ENCODE measurements around the gene CHN2. TPM values are rescaled to one million over a fixed set of nuclear protein-coding genes. Genes with fewer than 3 reads are reported as not detected.
"Not testable (repeated sequence)": the region's sequence is repeated elsewhere in the genome, so short reads cannot be mapped to it uniquely, and the experiment has no call there.

CHN2 gene
- total RNA-seq, 1 experiment from 2014 or later: 61.2 TPM

- TF ChIP-seq EZH2 (IDR thresholded peaks at IDR 0.05; ENCODE audit: borderline replicate concordance, low read depth, low read length, poor library complexity, severe bottlenecking): no peak
- TF ChIP-seq, protein P1, sequence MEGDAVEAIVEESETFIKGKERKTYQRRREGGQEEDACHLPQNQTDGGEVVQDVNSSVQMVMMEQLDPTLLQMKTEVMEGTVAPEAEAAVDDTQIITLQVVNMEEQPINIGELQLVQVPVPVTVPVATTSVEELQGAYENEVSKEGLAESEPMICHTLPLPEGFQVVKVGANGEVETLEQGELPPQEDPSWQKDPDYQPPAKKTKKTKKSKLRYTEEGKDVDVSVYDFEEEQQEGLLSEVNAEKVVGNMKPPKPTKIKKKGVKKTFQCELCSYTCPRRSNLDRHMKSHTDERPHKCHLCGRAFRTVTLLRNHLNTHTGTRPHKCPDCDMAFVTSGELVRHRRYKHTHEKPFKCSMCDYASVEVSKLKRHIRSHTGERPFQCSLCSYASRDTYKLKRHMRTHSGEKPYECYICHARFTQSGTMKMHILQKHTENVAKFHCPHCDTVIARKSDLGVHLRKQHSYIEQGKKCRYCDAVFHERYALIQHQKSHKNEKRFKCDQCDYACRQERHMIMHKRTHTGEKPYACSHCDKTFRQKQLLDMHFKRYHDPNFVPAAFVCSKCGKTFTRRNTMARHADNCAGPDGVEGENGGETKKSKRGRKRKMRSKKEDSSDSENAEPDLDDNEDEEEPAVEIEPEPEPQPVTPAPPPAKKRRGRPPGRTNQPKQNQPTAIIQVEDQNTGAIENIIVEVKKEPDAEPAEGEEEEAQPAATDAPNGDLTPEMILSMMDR (conservative IDR thresholded peaks at IDR 0.05; ENCODE audit: low read depth, low read length): no peak
- no peaks in the 10 kb centered on the region for H3K36me3 ChIP-seq (ENCODE audit: insufficient read depth, low read length, poor library complexity, severe bottlenecking)
- H3K27me3 ChIP-seq (replicated peaks; ENCODE audit: insufficient read depth, low read depth, low read length, poor library complexity): no peaks in the 10 kb centered on the region
- H3K27ac ChIP-seq (ENCODE audit: low read depth, low read length, poor library complexity, severe bottlenecking): no peak overlapping the region
- no TSS peak for BruUV-seq (replicated peaks)
- CTCF ChIA-PET: no interaction called here
- no peak for DNase-seq (ENCODE audit: low spot score)
- peaks cover 7% of the 10 kb centered on the region for H3K9me3 ChIP-seq (ENCODE audit: low read depth, low read length, poor library complexity, severe bottlenecking)
- no peaks in the 10 kb centered on the region for H3K4me1 ChIP-seq (ENCODE audit: insufficient read depth, low read length, poor library complexity, severe bottlenecking)
- intact Hi-C loops (cut with micrococcal nuclease; ENCODE audit: unreplicated experiment): no loop called here
- POLR2A ChIA-PET (ENCODE audit: low non-redundant PET): no interaction called here
- H3K4me3 ChIP-seq (ENCODE audit: low read depth, low read length, poor library complexity, severe bottlenecking): no peak overlapping the region
Measured at GRCh38 chr7:29523728-29524127, 329.2 kb downstream of the CHN2 start.

- DNase-seq (ENCODE audit: low spot score): no peak
- Histone ChIP-seq H3K27ac (ENCODE audit: low read depth, low read length, poor library complexity, severe bottlenecking) (no peak overlapping the region), H3K9me3 (ENCODE audit: low read depth, low read length, poor library complexity, severe bottlenecking) (no peaks in the 10 kb centered on the region), H3K4me3 (ENCODE audit: low read depth, low read length, poor library complexity, severe bottlenecking) (no peak overlapping the region), H3K4me1 (ENCODE audit: insufficient read depth, low read length, poor library complexity, severe bottlenecking) (no peaks in the 10 kb centered on the region), H3K36me3 (ENCODE audit: insufficient read depth, low read length, poor library complexity, severe bottlenecking) (no peaks in the 10 kb centered on the region), H3K27me3 (replicated peaks; ENCODE audit: insufficient read depth, low read depth, low read length, poor library complexity) (no peaks in the 10 kb centered on the region)
- BruUV-seq (replicated peaks): no TSS peak
- ChIA-PET POLR2A (ENCODE audit: low non-redundant PET) (no interaction called here), CTCF (interaction anchor here (0.7 kb wide), 1 partner anchor 606 kb away, joined by 17 read pairs; no protein-coding TSS in a partner anchor)
- intact Hi-C loops (cut with micrococcal nuclease; ENCODE audit: unreplicated experiment): no loop called here
- TF ChIP-seq, protein P1 (conservative IDR thresholded peaks at IDR 0.05; ENCODE audit: low read depth, low read length): no peak
- TF ChIP-seq EZH2 (IDR thresholded peaks at IDR 0.05; ENCODE audit: borderline replicate concordance, low read depth, low read length, poor library complexity, severe bottlenecking): no peak
Measured at GRCh38 chr7:29527505-29528108, 333.0 kb downstream of the CHN2 start.

- POLR2A ChIA-PET (ENCODE audit: low non-redundant PET); H3K27ac ChIP-seq (ENCODE audit: low read depth, low read length, poor library complexity, severe bottlenecking); DNase-seq (ENCODE audit: low spot score); H3K27me3 ChIP-seq (replicated peaks; ENCODE audit: insufficient read depth, low read depth, low read length, poor library complexity); CTCF ChIA-PET; intact Hi-C loops (cut with micrococcal nuclease; ENCODE audit: unreplicated experiment); H3K4me1 ChIP-seq (ENCODE audit: insufficient read depth, low read length, poor library complexity, severe bottlenecking); H3K9me3 ChIP-seq (ENCODE audit: low read depth, low read length, poor library complexity, severe bottlenecking); H3K36me3 ChIP-seq (ENCODE audit: insufficient read depth, low read length, poor library complexity, severe bottlenecking); H3K4me3 ChIP-seq (ENCODE audit: low read depth, low read length, poor library complexity, severe bottlenecking); BruUV-seq (replicated peaks): not testable (repeated sequence)
Measured at GRCh38 chr7:29528526-29528925, 334.0 kb downstream of the CHN2 start.

Other genes with a start within 250 kb of the CHN2 start
- gene TRIL, start 236.4 kb upstream of the CHN2 start, total RNA-seq (2021): 4.8 and 9.2 TPM in 2 replicates
- 72.3 and 75.9 TPM in 2 replicates for gene CPVL, start 48.2 kb upstream of the CHN2 start, total RNA-seq (2021)

Data from A673 (cell line).